HFFc6 (cell line): ENCODE measurements around the gene CLPX. TPM values are rescaled to one million over a fixed set of nuclear protein-coding genes. Genes with fewer than 3 reads are reported as not detected.
A peak's percentile ranks its signal among the peaks of the same experiment; 100 is the strongest.
"Not testable (repeated sequence)": the region's sequence is repeated elsewhere in the genome, so short reads cannot be mapped to it uniquely, and the experiment has no call there.

ENCODE experiments used
- DNase-seq: peaks from one replicate; pipeline ENCODE4 v3.0.0-alpha.2; 2018
- H3K27ac Mint-ChIP-seq: 2 replicates; pipeline ENCODE4 v1.8.0; 2020; ENCODE audit warnings: mild to moderate bottlenecking, mixed read lengths
- H3K27me3 Mint-ChIP-seq: 2 replicates; pipeline ENCODE4 v1.8.0; 2021; ENCODE audit warnings: mild to moderate bottlenecking, moderate library complexity, mixed read lengths; ENCODE audit not compliant: insufficient read depth
- H3K36me3 Mint-ChIP-seq: 2 replicates; pipeline ENCODE4 v1.8.0; 2021; ENCODE audit warnings: low read depth, mixed read lengths
- H3K4me1 Mint-ChIP-seq: 2 replicates; pipeline ENCODE4 v1.8.0; 2020; ENCODE audit warnings: low read depth, mixed read lengths
- H3K4me3 Mint-ChIP-seq: 2 replicates; pipeline ENCODE4 v1.8.0; 2020; ENCODE audit warnings: mild to moderate bottlenecking, moderate library complexity, mixed read lengths
- H3K9me3 Mint-ChIP-seq: 2 replicates; pipeline ENCODE4 v1.8.0; 2020; ENCODE audit warnings: mild to moderate bottlenecking, mixed read lengths
- total RNA-seq, 6 experiments: library from RNA; stranded (reverse); fragmentation: NEBNext Ultra II Directional; extraction: Animal tissue kit (Norgen Biotek cat#: 25700); gene quantifications; 2 replicates in 1 of 6; 3 replicates in 5 of 6; pipeline ENCODE4 v1.2.3, GENCODE V29; 2021
- TF ChIP-seq, protein P1 (sequence below): fragments of 200-600 bp; sonication (generic); IDR thresholded peaks from 2 replicates; pipeline ENCODE4 v1.5.0; 2021; ENCODE audit warnings: antibody characterized with exemption, mild to moderate bottlenecking

CLPX gene
- total RNA-seq, 6 experiments from 2014 or later, result 35.1 to 42.0 (median 39.4) TPM

DNA sequence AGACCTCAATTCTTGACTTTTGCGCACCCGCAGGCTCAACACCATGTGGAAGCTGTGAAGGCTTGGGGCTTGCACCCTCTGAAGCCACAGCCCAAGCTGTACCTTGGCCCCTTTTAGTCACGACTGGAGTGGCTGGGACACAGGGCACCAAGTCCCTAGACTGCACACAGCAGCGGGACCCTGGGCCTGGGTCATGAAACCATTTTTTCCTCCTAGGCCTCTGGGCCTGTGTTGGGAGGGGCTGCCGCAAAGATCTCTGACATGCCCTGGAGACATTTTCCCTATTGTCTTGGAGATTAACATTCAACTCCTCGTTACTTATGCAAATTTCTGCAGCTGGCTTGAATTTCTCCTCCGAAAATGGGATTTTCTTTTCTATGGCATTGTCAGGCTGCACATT is 48.1 kb downstream of the CLPX start:
- H3K27ac Mint-ChIP-seq, H3K4me1 Mint-ChIP-seq, H3K4me3 Mint-ChIP-seq, H3K27me3 Mint-ChIP-seq, DNase-seq: not testable (repeated sequence)
- peaks cover 17% of the 10 kb centered on the region for H3K36me3 Mint-ChIP-seq
- peaks cover 15% of the 10 kb centered on the region for H3K9me3 Mint-ChIP-seq

DNA sequence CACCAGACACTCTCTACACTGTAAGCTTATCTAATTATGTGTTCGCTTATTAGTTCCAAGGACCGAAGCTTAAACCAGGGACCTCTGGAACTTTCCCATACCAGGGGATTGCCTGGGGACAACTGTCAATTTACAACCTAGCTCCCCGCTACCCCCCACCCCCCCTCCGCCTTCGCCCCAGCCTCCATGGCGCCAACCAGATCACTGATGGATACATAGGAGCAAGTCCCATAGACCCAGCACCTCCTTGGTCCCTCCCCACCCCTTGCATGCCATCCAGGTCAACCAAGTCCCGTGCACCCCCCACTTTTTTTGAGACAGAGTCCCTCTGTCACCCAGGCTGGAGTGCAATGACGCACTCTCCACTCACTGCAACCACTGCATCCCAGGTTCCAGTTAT is 50.6 kb downstream of the CLPX start:
- peaks cover 18% of the 10 kb centered on the region for H3K4me1 Mint-ChIP-seq
- DNase-seq, result no peak
- TF ChIP-seq, protein P1, sequence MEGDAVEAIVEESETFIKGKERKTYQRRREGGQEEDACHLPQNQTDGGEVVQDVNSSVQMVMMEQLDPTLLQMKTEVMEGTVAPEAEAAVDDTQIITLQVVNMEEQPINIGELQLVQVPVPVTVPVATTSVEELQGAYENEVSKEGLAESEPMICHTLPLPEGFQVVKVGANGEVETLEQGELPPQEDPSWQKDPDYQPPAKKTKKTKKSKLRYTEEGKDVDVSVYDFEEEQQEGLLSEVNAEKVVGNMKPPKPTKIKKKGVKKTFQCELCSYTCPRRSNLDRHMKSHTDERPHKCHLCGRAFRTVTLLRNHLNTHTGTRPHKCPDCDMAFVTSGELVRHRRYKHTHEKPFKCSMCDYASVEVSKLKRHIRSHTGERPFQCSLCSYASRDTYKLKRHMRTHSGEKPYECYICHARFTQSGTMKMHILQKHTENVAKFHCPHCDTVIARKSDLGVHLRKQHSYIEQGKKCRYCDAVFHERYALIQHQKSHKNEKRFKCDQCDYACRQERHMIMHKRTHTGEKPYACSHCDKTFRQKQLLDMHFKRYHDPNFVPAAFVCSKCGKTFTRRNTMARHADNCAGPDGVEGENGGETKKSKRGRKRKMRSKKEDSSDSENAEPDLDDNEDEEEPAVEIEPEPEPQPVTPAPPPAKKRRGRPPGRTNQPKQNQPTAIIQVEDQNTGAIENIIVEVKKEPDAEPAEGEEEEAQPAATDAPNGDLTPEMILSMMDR, result no peak
- H3K36me3 Mint-ChIP-seq, result peaks cover 23% of the 10 kb centered on the region
- H3K27me3 Mint-ChIP-seq, result no peaks in the 10 kb centered on the region
- H3K9me3 Mint-ChIP-seq, result peaks cover 15% of the 10 kb centered on the region
- peak overlapping the region; percentile 97 for H3K4me3 Mint-ChIP-seq
- no peak overlapping the region for H3K27ac Mint-ChIP-seq

DNA sequence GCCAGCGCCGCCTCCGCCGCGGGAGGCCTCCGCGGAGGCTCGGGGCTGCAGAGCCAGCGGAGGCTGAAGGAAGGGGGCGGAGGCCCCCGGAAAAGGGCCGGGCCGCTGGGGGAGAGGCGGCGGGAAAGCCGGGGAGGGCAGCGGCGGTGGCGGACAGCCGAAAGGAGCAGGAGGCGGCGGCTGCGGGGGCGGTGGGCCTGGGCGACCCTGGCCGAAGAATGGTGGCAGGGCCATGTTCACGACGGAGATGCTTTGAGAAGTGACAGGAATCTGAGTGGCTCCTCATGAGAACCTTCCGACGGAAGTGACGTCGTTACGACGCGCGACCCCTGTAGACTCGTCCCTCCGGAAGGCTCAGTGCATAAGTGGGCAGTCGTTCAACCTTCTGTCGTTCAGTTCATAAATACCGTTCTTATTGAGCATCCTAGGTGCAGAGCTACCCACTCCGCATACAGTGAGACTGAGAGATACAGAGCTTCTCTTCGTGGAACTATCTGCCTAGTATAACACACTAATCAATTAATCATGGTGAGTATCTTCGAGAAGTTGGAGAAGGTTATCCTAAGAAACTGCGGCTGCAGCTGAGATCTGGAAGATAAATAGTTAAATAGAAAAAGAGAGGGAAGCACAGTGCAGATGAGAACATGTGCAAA is 51.5 kb downstream of the CLPX start, which contains the start of gene PDCD7:
TSS of gene PDCD7 (minus strand) at position 261 of the 653 bp plus-strand sequence. CDS start at position 234, 27 bp downstream.
- Mint-ChIP-seq H3K27ac (peak within 1 kb of the TSS; percentile 89), H3K36me3 (peaks cover 29% of the 10 kb centered on the region), H3K27me3 (no peaks in the 10 kb centered on the region), H3K4me1 (peaks cover 18% of the 10 kb centered on the region), H3K9me3 (peaks cover 15% of the 10 kb centered on the region), H3K4me3 (peak within 1 kb of the TSS; percentile 97)
- TF ChIP-seq, protein P1, result no peak
- peak; percentile 76 for DNase-seq

DNA sequence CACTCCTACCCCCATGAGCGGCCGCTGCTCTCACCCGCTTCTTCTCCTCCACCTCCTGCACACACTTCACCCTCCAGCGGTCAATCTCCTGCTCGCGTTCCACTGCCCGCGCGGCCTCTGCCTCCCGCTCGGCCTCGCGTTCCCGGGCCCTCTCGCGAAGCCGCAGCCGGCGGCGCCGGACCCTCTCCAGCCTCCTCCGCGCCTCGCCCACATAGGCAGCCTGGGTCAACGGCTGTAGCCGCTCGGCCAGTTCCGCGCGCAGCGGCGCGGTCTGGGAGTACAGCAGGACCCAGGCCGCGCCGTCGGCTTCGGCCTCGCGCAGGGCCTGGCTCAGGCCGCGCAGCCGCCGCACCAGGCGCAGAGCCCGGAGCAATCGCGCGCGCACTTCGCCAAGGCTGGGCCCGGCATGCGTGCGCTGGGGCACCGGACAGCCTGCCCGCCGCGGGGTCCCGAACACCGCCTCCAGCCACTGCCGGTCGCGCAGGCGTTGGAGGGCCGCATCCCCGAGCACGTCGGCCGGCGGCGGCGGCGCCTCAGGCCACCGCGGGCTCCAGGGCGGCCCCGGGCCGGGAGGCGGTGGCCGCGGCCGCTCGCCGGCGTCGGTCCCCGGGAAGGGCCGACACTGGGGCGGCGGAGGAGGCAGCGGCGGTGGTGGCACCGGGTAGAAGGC is 52.1 kb downstream of the CLPX start:
- H3K27me3 Mint-ChIP-seq, result no peaks in the 10 kb centered on the region
- peak overlapping the region; percentile 97 for H3K4me3 Mint-ChIP-seq
- H3K27ac Mint-ChIP-seq, result peak overlapping the region; percentile 78
- peak; percentile 39 for DNase-seq
- TF ChIP-seq, protein P1, result no peak
- H3K36me3 Mint-ChIP-seq, result peaks cover 32% of the 10 kb centered on the region
- H3K9me3 Mint-ChIP-seq, result peaks cover 15% of the 10 kb centered on the region
- peaks cover 18% of the 10 kb centered on the region for H3K4me1 Mint-ChIP-seq

DNA sequence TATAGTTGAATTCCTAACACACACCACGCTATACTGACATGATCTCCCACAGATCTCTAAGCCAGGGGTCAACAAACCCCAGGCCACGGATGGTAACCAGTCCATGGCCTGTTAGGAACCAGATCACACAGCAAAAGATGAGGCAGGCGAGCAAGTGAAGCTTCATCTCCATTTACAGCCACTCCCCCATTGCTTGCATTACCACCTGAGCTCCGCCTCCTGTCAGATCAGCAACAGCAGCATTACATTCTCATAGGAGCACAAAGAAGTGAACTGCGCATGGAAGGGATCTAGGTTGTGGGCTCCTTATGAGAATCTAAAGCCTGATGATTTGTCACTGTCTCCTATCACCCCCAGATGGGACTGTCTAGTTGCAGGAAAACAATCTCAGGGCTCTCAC is 54.2 kb downstream of the CLPX start:
- no peak for DNase-seq
- TF ChIP-seq, protein P1, result no peak
- Mint-ChIP-seq H3K27me3 (no peaks in the 10 kb centered on the region), H3K9me3 (no peaks in the 10 kb centered on the region), H3K4me1 (peaks cover 18% of the 10 kb centered on the region), H3K27ac (peak overlapping the region; percentile 44), H3K36me3 (peaks cover 27% of the 10 kb centered on the region), H3K4me3 (peak overlapping the region; percentile 33; the same call in 1 of the 2 replicates)

DNA sequence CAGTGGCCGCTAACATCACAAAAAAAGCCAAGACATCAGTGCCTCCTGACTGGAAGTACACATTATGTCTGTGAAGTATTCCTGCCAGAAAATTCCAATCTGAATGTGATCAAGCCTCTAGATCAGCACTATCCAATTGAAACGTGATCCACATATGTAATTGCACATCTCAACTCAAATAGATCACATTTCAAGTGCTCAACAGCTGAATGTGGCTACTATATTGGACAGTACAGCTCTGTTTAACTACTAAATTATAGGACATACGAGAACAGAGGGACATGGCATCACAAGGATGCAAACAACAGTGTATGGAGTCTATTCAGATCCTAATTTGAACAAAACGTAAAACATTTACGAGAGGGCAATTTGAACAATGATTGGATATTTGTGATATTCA is 69.6 kb downstream of the CLPX start:
- H3K4me3 Mint-ChIP-seq, result no peak overlapping the region
- TF ChIP-seq, protein P1, result no peak
- DNase-seq, result no peak
- H3K9me3 Mint-ChIP-seq, result no peaks in the 10 kb centered on the region
- H3K27ac Mint-ChIP-seq, result peak overlapping the region; percentile 28; the same call in 1 of the 2 replicates
- peaks cover 25% of the 10 kb centered on the region for H3K36me3 Mint-ChIP-seq
- H3K27me3 Mint-ChIP-seq, result peaks cover 1% of the 10 kb centered on the region
- H3K4me1 Mint-ChIP-seq, result peaks cover 14% of the 10 kb centered on the region; the same call in 1 of the 2 replicates
